Renal pelvis (tissue), 4 donors: Measurements from ENCODE around the gene PSD2. TPM values are rescaled to one million over a fixed set of nuclear protein-coding genes. Genes with fewer than 3 reads are reported as not detected.
"Not testable (repeated sequence)": the region's sequence is repeated elsewhere in the genome, so short reads cannot be mapped to it uniquely, and the experiment has no call there.

ENCODE experiments used
- DNase-seq: peaks from one replicate; pipeline ENCODE4 v3.0.0-alpha.2; 2013
- polyA plus RNA-seq, 3 donors: library from polyadenylated mRNA; unstranded; fragments of 120-200 nt; gene quantifications; one replicate each; pipeline ENCODE4 v1.2.1, GENCODE V29; 2013; ENCODE audit not compliant: insufficient read length in 3 of 3

Gene PSD2
- polyA plus RNA-seq, 3 donors: 1.9 to 3.0 (median 2.5) TPM

GRCh38 chr5:139789116-139789844, 6.3 kb upstream of the PSD2 start:
- no peak for DNase-seq

DNA sequence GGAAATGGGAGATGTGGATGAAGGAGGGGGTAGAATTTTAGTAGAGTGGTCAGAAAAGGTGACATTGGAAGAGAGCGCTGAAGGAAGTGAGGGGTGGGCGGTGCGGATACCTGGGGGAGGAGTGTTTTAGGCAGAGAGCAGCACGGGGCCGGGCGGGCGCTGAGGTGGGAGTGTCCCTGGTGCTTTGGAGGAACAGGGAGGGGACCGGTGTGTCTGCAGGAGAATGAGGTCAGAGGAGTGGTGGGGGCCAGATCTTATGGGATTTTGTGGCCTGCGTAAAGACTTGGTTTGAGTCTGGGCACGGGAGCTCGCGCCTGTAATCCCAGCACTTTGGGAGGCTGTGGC, 5.8 kb upstream of the PSD2 start:
- DNase-seq: no peak

DNA sequence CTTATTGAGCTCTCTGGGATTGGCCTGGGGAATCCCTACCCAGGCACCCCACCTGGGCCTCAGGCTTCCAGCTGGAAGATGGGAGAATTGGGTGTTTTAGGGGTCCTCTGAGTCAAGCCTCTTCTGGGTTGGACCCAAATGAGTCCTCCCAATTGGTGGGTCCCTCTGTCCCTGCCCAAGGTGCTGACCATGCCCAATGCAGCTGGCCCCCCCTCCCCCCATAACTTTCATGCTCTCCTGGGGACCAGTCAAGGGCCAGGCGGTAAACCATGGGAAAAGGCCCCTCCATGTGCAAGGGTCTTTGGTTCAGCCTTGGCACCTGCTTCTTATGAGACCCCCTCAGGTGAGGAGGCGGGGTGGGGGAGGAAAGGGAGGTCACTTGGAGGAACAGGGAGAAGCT, 3.4 kb upstream of the PSD2 start:
- DNase-seq: no peak

DNA sequence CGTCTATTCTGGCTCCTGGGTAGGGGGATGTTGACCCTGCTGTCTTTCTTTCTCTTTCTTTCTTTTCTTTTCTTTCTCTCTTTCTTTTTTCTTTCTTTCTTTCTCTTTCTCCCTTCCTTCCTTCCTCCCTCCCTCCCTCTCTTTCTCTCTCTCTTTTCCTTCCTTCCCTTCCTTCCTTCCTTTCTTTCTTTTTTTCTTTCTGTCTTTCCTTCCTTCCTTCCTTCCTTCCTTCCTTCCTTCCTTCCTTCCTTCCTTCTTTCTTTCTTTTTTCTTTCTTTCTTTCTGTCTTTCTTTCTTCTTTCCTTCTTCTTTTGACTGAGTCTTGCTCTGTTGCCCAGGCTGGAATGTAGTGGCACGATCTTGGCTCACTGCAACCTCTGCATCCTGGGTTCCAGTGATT, 3.0 kb upstream of the PSD2 start:
- DNase-seq: not testable (repeated sequence)

- no peak for DNase-seq
Observed at GRCh38 chr5:139794067-139794846, 1.4 kb upstream of the PSD2 start.

DNA sequence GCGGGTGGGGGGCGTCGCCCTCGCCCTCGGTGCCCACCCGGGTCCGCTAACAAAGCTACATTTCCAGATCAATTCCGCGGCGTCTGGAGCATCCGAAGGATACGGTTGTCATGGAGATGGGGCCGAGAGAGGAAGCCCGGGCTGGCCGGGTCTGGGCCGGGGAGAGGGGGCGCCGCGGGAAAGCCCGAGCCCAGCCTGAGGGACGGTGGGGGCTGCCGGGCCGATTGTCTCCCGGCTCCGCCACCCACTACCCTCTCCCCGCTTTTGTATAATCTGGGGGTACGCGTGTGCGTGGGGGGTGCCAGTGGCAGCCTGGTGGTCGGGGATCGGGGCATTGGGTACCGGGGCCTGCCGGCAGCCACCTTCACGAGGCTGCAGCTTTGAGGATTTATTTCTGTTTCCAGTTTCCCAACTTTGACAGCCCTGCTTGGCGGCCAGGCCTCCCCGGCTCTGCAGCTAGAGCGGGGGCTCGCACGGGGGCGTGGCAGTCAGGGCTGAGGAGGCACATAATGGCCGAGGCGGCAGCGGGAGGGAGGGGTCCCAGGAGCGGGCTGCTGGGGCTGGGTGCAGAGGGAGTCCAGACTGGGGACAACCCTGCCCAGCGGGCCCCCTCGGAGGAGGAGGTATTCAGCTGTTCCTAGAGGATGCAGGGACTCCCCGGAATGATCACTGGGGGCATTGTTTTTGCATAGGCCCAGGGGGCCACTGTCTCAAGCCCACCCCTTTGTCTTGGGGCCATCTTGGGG, 626 bp downstream of the PSD2 start:
- peak; percentile 37 for DNase-seq

DNA sequence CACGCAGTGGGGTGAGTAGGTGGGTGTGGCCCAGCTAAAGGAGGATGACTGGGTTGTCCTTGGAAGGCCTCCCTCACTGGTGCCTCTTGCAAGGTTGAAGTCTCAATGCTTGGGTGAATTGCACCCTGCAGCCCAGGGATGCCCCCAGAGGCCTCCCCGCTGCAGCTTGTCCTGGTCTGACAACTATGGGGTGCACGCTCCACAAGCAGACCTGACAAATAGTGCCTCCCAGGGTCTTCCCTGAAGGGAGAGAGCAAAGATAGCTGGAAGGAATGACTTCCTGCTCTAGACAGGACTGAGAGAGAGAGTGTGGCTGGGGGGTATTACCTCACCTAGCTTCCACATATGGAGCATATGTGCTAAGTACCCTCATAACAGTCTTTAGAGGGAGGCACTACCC, 1.7 kb downstream of the PSD2 start:
- DNase-seq: no peak

- DNase-seq: no peak
Observed at GRCh38 chr5:139797856-139798510, 2.4 kb downstream of the PSD2 start.

GRCh38 chr5:139798883-139799282, 3.3 kb downstream of the PSD2 start:
- DNase-seq: no peak

DNA sequence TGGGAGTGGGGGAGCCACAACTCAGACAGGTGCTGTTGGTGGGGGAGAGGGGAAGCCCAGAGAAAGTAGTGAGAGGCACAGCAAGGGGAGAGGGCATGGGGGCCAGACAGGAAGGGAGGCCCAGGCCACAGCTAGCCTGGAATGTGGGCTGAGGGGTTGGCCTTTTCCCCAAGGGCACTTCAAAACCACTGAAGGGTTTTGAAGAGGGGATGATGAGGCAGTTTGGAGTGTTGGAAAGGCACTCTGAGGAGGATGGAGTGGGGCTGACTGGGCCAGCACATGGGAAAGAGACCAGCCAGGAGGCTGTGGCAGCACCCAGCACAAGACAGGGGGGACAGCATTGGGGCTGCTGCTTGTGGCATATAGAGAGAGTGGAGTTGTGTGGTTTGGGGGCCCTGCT, 3.8 kb downstream of the PSD2 start:
- no peak for DNase-seq

DNA sequence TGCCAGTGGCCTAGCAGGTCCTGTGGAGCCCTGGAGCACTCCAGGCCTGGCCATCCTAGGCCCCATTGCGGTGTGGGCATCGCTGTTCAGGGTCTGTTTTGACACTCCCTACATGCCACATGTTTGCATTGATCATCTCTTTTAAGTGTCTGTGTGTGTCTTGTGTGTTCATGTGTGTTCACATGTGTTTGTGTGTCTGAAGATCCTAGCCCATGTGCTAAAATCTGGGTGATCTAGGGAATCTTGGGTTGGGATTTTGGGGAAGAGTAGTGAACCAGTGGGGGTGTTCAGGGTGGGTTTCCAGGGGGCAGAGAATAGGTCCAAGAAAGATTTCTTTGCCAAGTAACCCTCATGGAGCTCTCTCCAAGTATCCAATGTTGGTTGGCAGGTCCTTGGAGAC, 8.4 kb downstream of the PSD2 start:
- DNase-seq: no peak

- no peak for DNase-seq
Observed at GRCh38 chr5:139804800-139805397, 9.3 kb downstream of the PSD2 start.

DNA sequence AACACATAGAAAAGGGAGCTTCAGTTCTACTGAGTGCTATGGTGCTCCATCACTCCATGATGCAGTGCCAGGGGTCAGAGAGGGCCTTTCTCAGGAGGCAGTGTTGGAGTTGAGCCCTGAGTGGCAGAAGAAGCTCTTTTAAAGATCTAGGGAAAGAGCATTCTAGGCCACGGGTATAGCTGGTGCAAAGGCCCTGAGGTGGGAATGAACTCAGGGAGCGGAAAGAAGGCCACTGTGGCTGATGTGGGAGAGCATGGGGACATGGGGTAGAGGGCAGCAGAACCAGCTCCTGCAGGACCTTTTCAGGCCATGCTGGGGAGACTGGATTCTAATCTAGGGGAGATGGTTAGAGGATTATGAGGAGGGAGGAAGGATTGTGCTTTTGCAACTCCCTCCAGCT, 9.9 kb downstream of the PSD2 start:
- no peak for DNase-seq

- DNase-seq: no peak
Observed at GRCh38 chr5:139806111-139806510, 10.5 kb downstream of the PSD2 start.

DNA sequence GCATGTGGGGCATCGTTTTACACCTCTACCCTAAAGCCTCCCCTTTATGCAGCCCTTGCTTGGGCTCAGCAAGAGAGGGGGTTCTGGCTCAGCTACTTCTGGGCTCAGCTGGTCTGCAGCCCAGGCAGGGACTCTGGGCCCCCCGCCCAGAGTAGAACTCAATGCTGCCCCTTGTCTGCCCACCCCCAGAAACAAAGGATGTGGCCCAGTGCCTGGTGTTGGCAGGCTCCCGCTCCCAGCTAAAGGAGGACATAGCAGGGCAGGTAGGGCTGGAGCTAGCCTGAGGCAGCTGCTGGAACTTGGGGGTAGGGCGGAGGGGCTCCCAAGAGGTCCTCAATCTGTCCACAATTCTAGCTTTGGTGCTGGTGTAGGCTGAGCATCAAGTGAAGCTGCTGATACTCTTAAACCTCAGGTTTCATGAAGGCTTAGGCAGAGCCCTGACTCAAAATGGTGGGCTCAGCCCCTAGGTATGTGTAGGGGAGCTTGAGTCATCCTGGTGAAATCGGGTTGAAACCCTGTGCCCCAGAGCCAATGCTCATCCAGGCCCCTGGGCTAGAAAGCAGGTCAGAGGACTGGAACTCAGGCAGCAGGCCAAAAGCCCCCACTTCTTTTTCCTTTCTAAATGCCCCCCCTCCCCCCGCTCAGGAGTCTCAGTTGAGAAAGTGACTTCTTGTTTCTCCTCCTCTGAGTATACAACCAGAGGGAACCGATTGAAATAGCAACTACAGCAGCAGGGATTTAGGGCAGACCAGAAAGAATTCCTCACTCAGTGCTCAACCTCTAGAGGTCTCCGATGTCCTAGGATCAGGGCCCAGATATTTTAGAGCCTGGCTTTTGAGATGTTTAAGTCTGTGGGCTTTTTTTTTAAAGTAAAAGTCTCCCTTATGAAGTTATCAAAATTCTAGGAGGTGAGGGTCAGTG, 11.4 kb downstream of the PSD2 start:
- DNase-seq: no peak

- DNase-seq: no peak
Observed at GRCh38 chr5:139807647-139808030, 12.0 kb downstream of the PSD2 start.

- peak; percentile 43 for DNase-seq
Observed at GRCh38 chr5:139808481-139809330, 13.1 kb downstream of the PSD2 start.

GRCh38 chr5:139809331-139809810, 13.8 kb downstream of the PSD2 start:
- no peak for DNase-seq
